Stimulated activated CD4-positive, alpha-beta T cell treated with anti-CD3 and anti-CD28 coated beads, Interleukin-1b, Interleukin-23, amount 100 ng/mL, for 24 hours (primary cell): ENCODE data around the gene PKP1.
A peak's percentile ranks its signal among the peaks of the same experiment; 100 is the strongest.

ENCODE experiments used
- DNase-seq, 4 experiments: peaks; one replicate each; pipeline ENCODE4 v3.0.0-alpha.2; 2020; ENCODE audit warnings: low read depth in 4 of 4, low spot score in 1 of 4

The PKP1 gene

GRCh38 chr1:201307760-201308499 lies 24.6 kb downstream of the PKP1 start:
- no peak for DNase-seq

GRCh38 chr1:201309416-201309815 lies 26.1 kb downstream of the PKP1 start:
- DNase-seq = peak in 1 of 4 experiments; percentile 5

GRCh38 chr1:201310251-201310985 lies 27.1 kb downstream of the PKP1 start:
- DNase-seq = no peak

- no peak for DNase-seq
These were observed 27.7 kb downstream of the PKP1 start for GRCh38 chr1:201310986-201311355.

GRCh38 chr1:201311356-201312011 lies 28.2 kb downstream of the PKP1 start:
- no peak for DNase-seq

- no peak for DNase-seq
These were observed 29.0 kb downstream of the PKP1 start for GRCh38 chr1:201312298-201312697.

- no peak for DNase-seq
These were observed 29.8 kb downstream of the PKP1 start for GRCh38 chr1:201313086-201313485.

GRCh38 chr1:201316556-201316955 lies 33.2 kb downstream of the PKP1 start:
- no peak for DNase-seq

- no peak for DNase-seq
These were observed 34.2 kb downstream of the PKP1 start for GRCh38 chr1:201317551-201317950.

- DNase-seq = no peak
These were observed 35.4 kb downstream of the PKP1 start for GRCh38 chr1:201318504-201319340.

GRCh38 chr1:201319631-201320030 lies 36.3 kb downstream of the PKP1 start:
- no peak for DNase-seq

- DNase-seq = no peak
These were observed 37.0 kb downstream of the PKP1 start for GRCh38 chr1:201320168-201320788.

- no peak for DNase-seq
These were observed 38.6 kb downstream of the PKP1 start for GRCh38 chr1:201321826-201322390.

- no peak for DNase-seq
These were observed 39.6 kb downstream of the PKP1 start for GRCh38 chr1:201322653-201323510.

- no peak for DNase-seq
These were observed 41.0 kb downstream of the PKP1 start for GRCh38 chr1:201324306-201324705.

- DNase-seq = no peak
These were observed 41.7 kb downstream of the PKP1 start for GRCh38 chr1:201324821-201325677.

GRCh38 chr1:201325678-201326060 lies 42.4 kb downstream of the PKP1 start:
- DNase-seq = no peak

- no peak for DNase-seq
These were observed 43.4 kb downstream of the PKP1 start for GRCh38 chr1:201326710-201327109.
